ENCODE results near the gene XPNPEP1.

XPNPEP1 gene

GRCh38 chr10:109892117-109892516 lies 31.2 kb downstream of the XPNPEP1 start:
- DNase-seq: no peak

- DNase-seq: no peak
Measured at GRCh38 chr10:109891105-109891504, 32.2 kb downstream of the XPNPEP1 start.

- no peak for DNase-seq
Measured at GRCh38 chr10:109889867-109890266, 33.4 kb downstream of the XPNPEP1 start.

GRCh38 chr10:109887776-109888175 lies 35.5 kb downstream of the XPNPEP1 start:
- DNase-seq: no peak

- no peak for DNase-seq
Measured at GRCh38 chr10:109887243-109887642, 36.1 kb downstream of the XPNPEP1 start.

GRCh38 chr10:109886781-109887140 lies 36.5 kb downstream of the XPNPEP1 start:
- no peak for DNase-seq

- DNase-seq: no peak
Measured at GRCh38 chr10:109886037-109886780, 37.1 kb downstream of the XPNPEP1 start.

GRCh38 chr10:109883859-109884771 lies 39.2 kb downstream of the XPNPEP1 start:
- peak; percentile 91 for DNase-seq

GRCh38 chr10:109882251-109883057 lies 40.9 kb downstream of the XPNPEP1 start:
- no peak for DNase-seq

- no peak for DNase-seq
Measured at GRCh38 chr10:109881769-109882057, 41.6 kb downstream of the XPNPEP1 start.

- no peak for DNase-seq
Measured at GRCh38 chr10:109880886-109881768, 42.2 kb downstream of the XPNPEP1 start.

- no peak for DNase-seq
Measured at GRCh38 chr10:109877546-109877945, 45.8 kb downstream of the XPNPEP1 start.

- DNase-seq: no peak
Measured at GRCh38 chr10:109875828-109876821, 47.2 kb downstream of the XPNPEP1 start.

GRCh38 chr10:109875151-109875568 lies 48.2 kb downstream of the XPNPEP1 start:
- DNase-seq: no peak

- no peak for DNase-seq
Measured at GRCh38 chr10:109871476-109871875, 51.8 kb downstream of the XPNPEP1 start.

GRCh38 chr10:109866995-109867635 lies 56.2 kb downstream of the XPNPEP1 start:
- no peak for DNase-seq

- peak; percentile 55 for DNase-seq
Measured at GRCh38 chr10:109866168-109866994, 56.9 kb downstream of the XPNPEP1 start.

GRCh38 chr10:109863775-109864174 lies 59.5 kb downstream of the XPNPEP1 start:
- no peak for DNase-seq

- no peak for DNase-seq
Measured at GRCh38 chr10:109862738-109863137, 60.6 kb downstream of the XPNPEP1 start.

- no peak for DNase-seq
Measured at GRCh38 chr10:109862041-109862440, 61.3 kb downstream of the XPNPEP1 start.

Data from retina (tissue), 1 donor.